Epithelial cell of proximal tubule (primary cell): Measurements from ENCODE around the gene CDK5RAP3. TPM values are rescaled to one million over a fixed set of nuclear protein-coding genes. Genes with fewer than 3 reads are reported as not detected.
"Not testable (repeated sequence)": the region's sequence is repeated elsewhere in the genome, so short reads cannot be mapped to it uniquely, and the experiment has no call there.

Experiments used
- DNase-seq: peaks from one replicate; pipeline ENCODE4 v3.0.0-alpha.2; 2011; ENCODE audit warnings: low read depth
- H3K4me3 ChIP-seq: 2 replicates; pipeline ENCODE4 v1.5.1; 2011; ENCODE audit warnings: low read depth, mild to moderate bottlenecking, low read length
- CTCF ChIP-seq: conservative IDR thresholded peaks from 2 replicates; pipeline ENCODE4 v1.5.1; 2012; ENCODE audit warnings: low read depth, mild to moderate bottlenecking, low read length
- total RNA-seq: library from RNA; depleted of rRNA; stranded (reverse); fragments of >200 nt; gene quantifications from 2 replicates; pipeline ENCODE4 v1.2.3, GENCODE V29; 2015

The CDK5RAP3 gene
- total RNA-seq, 1 donor from 2014 or later: 111 TPM

- H3K4me3 ChIP-seq: no peak overlapping the region
- TF ChIP-seq CTCF: no peak
- no peak for DNase-seq
Measured at GRCh38 chr17:47929218-47930000, 41.5 kb upstream of the CDK5RAP3 start.

- TF ChIP-seq CTCF: no peak
- no peak overlapping the region for H3K4me3 ChIP-seq
- no peak for DNase-seq
Measured at GRCh38 chr17:47931848-47932247, 39.1 kb upstream of the CDK5RAP3 start.

- DNase-seq: no peak
- no peak overlapping the region for H3K4me3 ChIP-seq
- TF ChIP-seq CTCF: no peak
Measured at GRCh38 chr17:47934856-47935255, 36.1 kb upstream of the CDK5RAP3 start.

GRCh38 chr17:47935468-47935867 is 35.4 kb upstream of the CDK5RAP3 start:
- not testable (repeated sequence) for H3K4me3 ChIP-seq, DNase-seq

GRCh38 chr17:47935961-47936360 is 35.0 kb upstream of the CDK5RAP3 start:
- no peak overlapping the region for H3K4me3 ChIP-seq
- no peak for DNase-seq
- TF ChIP-seq CTCF: no peak

- DNase-seq: no peak
- no peak overlapping the region for H3K4me3 ChIP-seq
- TF ChIP-seq CTCF: no peak
Measured at GRCh38 chr17:47937941-47938340, 33.0 kb upstream of the CDK5RAP3 start.

GRCh38 chr17:47941246-47942095 is 29.4 kb upstream of the CDK5RAP3 start, which contains the start of gene PNPO:
Gene PNPO, plus strand, starts transcription at chr17:47941571. Its CDS starts 105 bp downstream, at chr17:47941676.
- peak within 1 kb of the TSS; percentile 90 for H3K4me3 ChIP-seq
- peak; percentile 26 for TF ChIP-seq CTCF
- DNase-seq: peak; percentile 96
